ENCODE measurements around the gene STYXL2.

DNA sequence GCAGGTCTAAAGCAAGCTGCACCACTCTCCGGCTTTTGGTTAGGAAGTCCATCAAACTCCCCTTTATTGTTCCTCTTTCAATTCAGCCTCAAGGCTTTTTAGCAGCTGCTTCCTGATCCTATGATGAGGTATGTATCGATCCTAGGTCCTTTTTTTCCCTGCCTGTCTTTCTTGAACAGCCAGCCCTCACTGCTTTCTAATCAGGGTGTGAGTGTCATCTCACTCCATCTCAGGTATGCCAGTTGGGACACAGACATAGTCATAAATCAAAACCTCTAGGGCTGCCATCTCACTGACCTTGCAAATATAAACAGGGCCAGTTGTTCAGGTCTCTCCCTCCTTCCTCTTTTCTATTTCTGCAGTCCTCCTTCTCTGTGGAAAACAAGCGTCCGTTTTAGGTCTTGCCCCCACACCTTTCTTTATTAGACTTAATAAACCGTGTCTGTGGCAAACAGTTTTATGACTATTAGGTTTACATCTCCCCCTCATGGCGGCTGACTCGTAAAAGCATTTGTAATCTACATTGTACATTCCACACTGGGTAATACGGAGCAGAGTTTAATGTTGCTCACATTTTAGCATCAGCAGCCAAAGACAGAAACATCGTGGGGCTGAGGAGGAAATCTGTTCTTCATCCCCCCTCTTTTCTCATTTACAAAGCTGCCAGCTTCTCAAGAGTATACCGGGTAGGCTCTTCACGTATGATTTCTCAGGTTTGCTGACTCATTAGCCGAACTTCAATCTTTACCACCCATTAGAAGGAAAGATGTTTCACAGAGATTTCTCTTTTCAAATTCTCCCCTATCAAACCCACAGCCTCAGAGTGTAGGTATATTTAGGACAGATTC lies 11.6 kb downstream of the STYXL2 start:
- TF ChIP-seq ZNF707 (tag by site-specific recombination; IDR thresholded peaks at IDR 0.05) (no peak), TCF7L2 (IDR thresholded peaks at IDR 0.05; ENCODE audit: borderline replicate concordance, low read depth, low read length) (no peak), ZNF777 (tag by site-specific recombination; IDR thresholded peaks at IDR 0.05; ENCODE audit: borderline replicate concordance) (no peak), ZNF175 (tag by site-specific recombination; IDR thresholded peaks at IDR 0.05) (no peak), PRDM4 (tag by site-specific recombination; IDR thresholded peaks at IDR 0.05) (no peak), ZNF670 (tag by site-specific recombination; IDR thresholded peaks at IDR 0.05; ENCODE audit: low read depth) (no peak), ZNF146 (tag by site-specific recombination; IDR thresholded peaks at IDR 0.05) (no peak), ZNF776 (tag by site-specific recombination; IDR thresholded peaks at IDR 0.05; ENCODE audit: borderline replicate concordance) (no peak), ZNF248 (tag by site-specific recombination; IDR thresholded peaks at IDR 0.05) (no peak), ZBTB21 (tag by site-specific recombination; IDR thresholded peaks at IDR 0.05) (no peak)
- TF ChIP-seq, protein P1, sequence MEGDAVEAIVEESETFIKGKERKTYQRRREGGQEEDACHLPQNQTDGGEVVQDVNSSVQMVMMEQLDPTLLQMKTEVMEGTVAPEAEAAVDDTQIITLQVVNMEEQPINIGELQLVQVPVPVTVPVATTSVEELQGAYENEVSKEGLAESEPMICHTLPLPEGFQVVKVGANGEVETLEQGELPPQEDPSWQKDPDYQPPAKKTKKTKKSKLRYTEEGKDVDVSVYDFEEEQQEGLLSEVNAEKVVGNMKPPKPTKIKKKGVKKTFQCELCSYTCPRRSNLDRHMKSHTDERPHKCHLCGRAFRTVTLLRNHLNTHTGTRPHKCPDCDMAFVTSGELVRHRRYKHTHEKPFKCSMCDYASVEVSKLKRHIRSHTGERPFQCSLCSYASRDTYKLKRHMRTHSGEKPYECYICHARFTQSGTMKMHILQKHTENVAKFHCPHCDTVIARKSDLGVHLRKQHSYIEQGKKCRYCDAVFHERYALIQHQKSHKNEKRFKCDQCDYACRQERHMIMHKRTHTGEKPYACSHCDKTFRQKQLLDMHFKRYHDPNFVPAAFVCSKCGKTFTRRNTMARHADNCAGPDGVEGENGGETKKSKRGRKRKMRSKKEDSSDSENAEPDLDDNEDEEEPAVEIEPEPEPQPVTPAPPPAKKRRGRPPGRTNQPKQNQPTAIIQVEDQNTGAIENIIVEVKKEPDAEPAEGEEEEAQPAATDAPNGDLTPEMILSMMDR (tag by site-specific recombination; IDR thresholded peaks at IDR 0.05), result no peak
